H1 (cell line): ENCODE results near the gene CCDC13. TPM values are rescaled to one million over a fixed set of nuclear protein-coding genes. Genes with fewer than 3 reads are reported as not detected.

Experiments
- CTCF ChIA-PET: fragments of 300-600 bp; sonication (Branson Sonifier 250); formaldehyde crosslinking; loops from one replicate; lab custom pipeline; 2021; ENCODE audit not compliant: partially characterized antibody; lab: Charles Lee
- POLR2A ChIA-PET: fragments of 300-600 bp; sonication (Branson Sonifier 250); formaldehyde crosslinking; loops from one replicate; lab custom pipeline; 2021; ENCODE audit warnings: inconsistent platforms; ENCODE audit not compliant: partially characterized antibody; lab: Charles Lee
- DNase-seq, 2 experiments: peaks; one replicate each; pipeline versions ENCODE4 v3.0.0 to v3.0.0-alpha.2; 2010 to 2022; ENCODE audit warnings: low spot score in 2 of 2, low read depth in 1 of 2, mixed read lengths in 1 of 2
- FAIRE-seq: peaks from 2 replicates; lab custom pipeline; 2011; peaks lifted over from hg19 to GRCh38; lab: Jason Lieb, UNC
- H2AFZ ChIP-seq: 2 replicates; pipeline ENCODE4 v1.8.1; 2012; ENCODE audit warnings: low read length, inconsistent platforms
- H2AK5ac ChIP-seq: 2 replicates; pipeline ENCODE4 v1.6.1; 2013; ENCODE audit warnings: low read depth, low read length
- H2BK120ac ChIP-seq: replicated peaks from 2 replicates; pipeline ENCODE3; 2013; ENCODE audit warnings: low read depth, low read length, inconsistent platforms
- H2BK12ac ChIP-seq: 2 replicates; pipeline ENCODE4 v1.6.1; 2013; ENCODE audit warnings: low read depth, low read length
- H2BK15ac ChIP-seq: 2 replicates; pipeline ENCODE4 v1.6.1; 2013; ENCODE audit warnings: low read length
- H2BK20ac ChIP-seq: 2 replicates; pipeline ENCODE4 v1.6.1; 2013; ENCODE audit warnings: low read length
- H2BK5ac ChIP-seq: 2 replicates; pipeline ENCODE4 v1.6.1; 2013; ENCODE audit warnings: low read depth, low read length
- H3K14ac ChIP-seq: 2 replicates; pipeline ENCODE4 v1.6.1; 2013; ENCODE audit warnings: inconsistent platforms; ENCODE audit not compliant: insufficient read length
- H3K18ac ChIP-seq: 2 replicates; pipeline ENCODE4 v1.6.1; 2013; ENCODE audit warnings: low read length; ENCODE audit errors: extremely low read depth
- H3K23ac ChIP-seq: 2 replicates; pipeline ENCODE4 v1.6.1; 2013; ENCODE audit warnings: inconsistent platforms; ENCODE audit not compliant: insufficient read length
- H3K23me2 ChIP-seq: 2 replicates; pipeline ENCODE4 v1.6.1; 2013; ENCODE audit warnings: low read depth, low read length
- H3K27ac ChIP-seq: 2 replicates; pipeline ENCODE4 v1.6.1; 2011; ENCODE audit warnings: low read depth, low read length, inconsistent platforms
- H3K27me3 ChIP-seq, 4 experiments: replicated peaks in 1 of 4; 1 replicate in 1 of 4; 2 replicates in 3 of 4; pipeline versions ENCODE4 v1.6.1 to v1.8.1; 2011 to 2013; ENCODE audit warnings: low read length in 3 of 4, mild to moderate bottlenecking in 3 of 4, inconsistent platforms in 2 of 4, mixed read lengths in 2 of 4, moderate library complexity in 1 of 4; ENCODE audit not compliant: control insufficient read depth in 3 of 4, insufficient read depth in 3 of 4; ENCODE audit errors: extremely low read depth in 1 of 4
- H3K36me3 ChIP-seq, 4 experiments: 2 replicates each; pipeline versions ENCODE4 v1.6.1 to v1.8.1; 2011 to 2013; ENCODE audit warnings: mild to moderate bottlenecking in 4 of 4, low read length in 3 of 4, moderate library complexity in 2 of 4, control low read depth in 1 of 4, inconsistent platforms in 1 of 4; ENCODE audit not compliant: insufficient read depth in 4 of 4, control insufficient read depth in 2 of 4
- H3K4ac ChIP-seq: replicated peaks from 2 replicates; pipeline ENCODE3; 2013; ENCODE audit warnings: low read length, low read depth, mixed read lengths, inconsistent platforms; ENCODE audit not compliant: insufficient read length
- H3K4me1 ChIP-seq, 4 experiments: replicated peaks in 1 of 4; 1 replicate in 1 of 4; 2 replicates in 3 of 4; pipeline versions ENCODE4 v1.6.1 to v1.8.1; 2011 to 2013; ENCODE audit warnings: low read length in 3 of 4, inconsistent platforms in 2 of 4, mixed read lengths in 1 of 4; ENCODE audit not compliant: insufficient read depth in 4 of 4, control insufficient read depth in 3 of 4
- H3K4me2 ChIP-seq, 2 experiments: 2 replicates each; pipeline versions ENCODE4 v1.6.1 to v1.8.1; 2011 to 2013; ENCODE audit warnings: low read depth in 2 of 2, low read length in 2 of 2, control low read depth in 1 of 2, inconsistent platforms in 1 of 2, mild to moderate bottlenecking in 1 of 2; ENCODE audit not compliant: insufficient read depth in 1 of 2
- H3K4me3 ChIP-seq, 4 experiments: fragments of 200-600, 300-600 bp in 1 of 4; sonication (generic), shearing (Covaris generic), sonication (Bioruptor Twin) in 1 of 4; 2 replicates each; pipeline versions ENCODE4 v1.5.1 to v1.8.1; 2011 to 2016; ENCODE audit warnings: low read length in 4 of 4, low read depth in 3 of 4, control low read depth in 2 of 4, inconsistent platforms in 2 of 4, mild to moderate bottlenecking in 2 of 4, mixed read lengths in 1 of 4, moderate library complexity in 1 of 4; ENCODE audit not compliant: insufficient read depth in 2 of 4; ENCODE audit errors: extremely low read depth in 1 of 4
- H3K56ac ChIP-seq: replicated peaks from 2 replicates; pipeline ENCODE3; 2013; ENCODE audit warnings: low read depth, mild to moderate bottlenecking, mixed read lengths, low read length, inconsistent platforms; ENCODE audit not compliant: insufficient read length
- H3K79me1 ChIP-seq: 2 replicates; pipeline ENCODE4 v1.6.1; 2013; ENCODE audit warnings: low read depth, low read length, control low read depth
- H3K79me2 ChIP-seq, 2 experiments: 2 replicates each; pipeline versions ENCODE4 v1.6.1 to v1.8.1; 2012 to 2013; ENCODE audit warnings: low read length in 2 of 2, mild to moderate bottlenecking in 2 of 2, inconsistent platforms in 1 of 2; ENCODE audit not compliant: insufficient read depth in 2 of 2, control insufficient read depth in 1 of 2
- H3K9ac ChIP-seq, 4 experiments: replicated peaks in 1 of 4; 1 replicate in 1 of 4; 2 replicates in 3 of 4; pipeline versions ENCODE4 v1.6.1 to v1.8.1; 2011 to 2013; ENCODE audit warnings: low read depth in 3 of 4, low read length in 3 of 4, control low read depth in 2 of 4, mild to moderate bottlenecking in 2 of 4, moderate library complexity in 2 of 4, inconsistent platforms in 1 of 4; ENCODE audit errors: extremely low read depth in 1 of 4
- H3K9me3 ChIP-seq, 2 experiments: 2 replicates each; pipeline versions ENCODE4 v1.6.1 to v1.8.1; 2012 to 2013; ENCODE audit warnings: mild to moderate bottlenecking in 2 of 2, moderate library complexity in 2 of 2, control low read depth in 1 of 2, inconsistent platforms in 1 of 2, low read depth in 1 of 2, low read length in 1 of 2, mixed read lengths in 1 of 2; ENCODE audit not compliant: insufficient read depth in 2 of 2
- H4K20me1 ChIP-seq, 2 experiments: replicated peaks in 1 of 2; 2 replicates each; pipeline versions ENCODE3 to v1.8.1; 2011 to 2013; ENCODE audit warnings: inconsistent platforms in 2 of 2, low read length in 2 of 2, mild to moderate bottlenecking in 1 of 2; ENCODE audit not compliant: insufficient read depth in 2 of 2, control insufficient read depth in 1 of 2
- H4K5ac ChIP-seq: 2 replicates; pipeline ENCODE4 v1.6.1; 2013; ENCODE audit warnings: low read length, low read depth, mixed read lengths, inconsistent platforms; ENCODE audit not compliant: insufficient read length
- H4K8ac ChIP-seq: 2 replicates; pipeline ENCODE4 v1.8.0; 2013; ENCODE audit warnings: mild to moderate bottlenecking, moderate library complexity, low read length, inconsistent platforms; ENCODE audit not compliant: insufficient read depth; ENCODE audit errors: extremely low read depth
- H4K91ac ChIP-seq: replicated peaks from 2 replicates; pipeline ENCODE3; 2013; ENCODE audit warnings: low read length, mixed read lengths, inconsistent platforms; ENCODE audit not compliant: insufficient read length
- ASH2L ChIP-seq: fragments of 200-600, 300-600 bp; sonication (generic); IDR thresholded peaks from one replicate; pipeline ENCODE4 v1.7.1; 2017; ENCODE audit warnings: low read length
- BACH1 ChIP-seq: IDR thresholded peaks from 2 replicates; pipeline ENCODE4 v1.6.1; 2012; ENCODE audit warnings: low read length, improper control_type of control experiment
- CBX8 ChIP-seq: fragments of 300-800, 300-1000 bp; sonication (generic); IDR thresholded peaks from 2 replicates; pipeline ENCODE4 v1.7.1; 2016; ENCODE audit warnings: low read depth, low read length, borderline replicate concordance
- CREB1 ChIP-seq: IDR thresholded peaks from 2 replicates; pipeline ENCODE4 v1.6.1; 2012; ENCODE audit warnings: inconsistent platforms
- EGR1 ChIP-seq: IDR thresholded peaks from 2 replicates; pipeline ENCODE4 v1.6.1; 2011; ENCODE audit warnings: low read depth, low read length, borderline replicate concordance
- EZH2 ChIP-seq: fragments of 200-600 bp; sonication (generic); IDR thresholded peaks from 2 replicates; pipeline ENCODE4 v1.7.1; 2012; ENCODE audit warnings: low read depth, mild to moderate bottlenecking, moderate library complexity, low read length, inconsistent platforms; ENCODE audit not compliant: severe bottlenecking
- GABPA ChIP-seq: IDR thresholded peaks from 2 replicates; pipeline ENCODE4 v1.6.1; 2011; ENCODE audit warnings: mild to moderate bottlenecking, low read length, moderate library complexity, borderline replicate concordance; ENCODE audit not compliant: insufficient read depth
- NRF1 ChIP-seq: IDR thresholded peaks from 2 replicates; pipeline ENCODE4 v1.6.1; 2011; ENCODE audit warnings: mild to moderate bottlenecking, low read depth, low read length, improper control_type of control experiment
- RNF2 ChIP-seq: fragments of 200-900, 300-1000 bp; sonication (generic); IDR thresholded peaks from 2 replicates; pipeline ENCODE4 v1.7.1; 2016; ENCODE audit warnings: borderline replicate concordance, low read depth, mild to moderate bottlenecking, antibody characterized with exemption, low read length; ENCODE audit not compliant: poor library complexity, severe bottlenecking; ENCODE audit errors: missing control alignments
- SUZ12 ChIP-seq: fragments of 200-600 bp; sonication (generic); IDR thresholded peaks from 2 replicates; pipeline ENCODE4 v1.6.1; 2012; ENCODE audit warnings: mild to moderate bottlenecking, inconsistent platforms, low read length, moderate library complexity, mixed read lengths
- YY1 ChIP-seq: IDR thresholded peaks from 2 replicates; pipeline ENCODE4 v1.6.1; 2011; ENCODE audit warnings: low read depth, mild to moderate bottlenecking, low read length
- WGBS, 2 experiments: shearing (Covaris generic) in 1 of 2; methylation state at CpG; one replicate each; pipeline versions ENCODE4 v1.1.6 to v1.1.7; 2013 to 2015; ENCODE audit warnings: low lambda C conversion rate in 2 of 2, mixed read lengths in 2 of 2, inconsistent platforms in 1 of 2, low coverage in 1 of 2, missing lambda C conversion rate in 1 of 2; ENCODE audit not compliant: insufficient replicate concordance in 2 of 2, insufficient coverage in 1 of 2, insufficient read length in 1 of 2; ENCODE audit errors: extremely low coverage in 1 of 2, missing lambda C conversion rate in 1 of 2; 5-methylcytosine and 5-hydroxymethylcytosine counted together
- polyA plus RNA-seq, 7 experiments: library from polyadenylated mRNA; depleted of rRNA in 3 of 7; stranded (reverse) in 5 of 7; unstranded in 2 of 7; fragments of >200 nt in 5 of 7; fragments of 200-250 nt in 2 of 7; gene quantifications; 1 replicate in 5 of 7; 2 replicates in 1 of 7; 4 replicates in 1 of 7; pipeline versions ENCODE4 v1.2.1 to v1.2.3, GENCODE V29; 2011 to 2013; ENCODE audit warnings: missing spikeins in 2 of 7, mixed read lengths in 2 of 7
- total RNA-seq: library from RNA; stranded (reverse); fragmentation: NEBNext Ultra II Directional; extraction: Animal tissue kit (Norgen Biotek cat#: 25700); gene quantifications from 2 replicates; pipeline ENCODE4 v1.2.1, GENCODE V29; 2021
- TF ChIP-seq, protein P1 (sequence below): IDR thresholded peaks from 2 replicates; pipeline ENCODE4 v1.6.1; 2012; ENCODE audit warnings: inconsistent platforms

The CCDC13 gene
- total and polyA plus RNA-seq, 2 of the 8 experiments (the other 6 are each of a cell fraction or from before 2014, with no cell fraction given) = 0.06 TPM; not detected in 1

DNA sequence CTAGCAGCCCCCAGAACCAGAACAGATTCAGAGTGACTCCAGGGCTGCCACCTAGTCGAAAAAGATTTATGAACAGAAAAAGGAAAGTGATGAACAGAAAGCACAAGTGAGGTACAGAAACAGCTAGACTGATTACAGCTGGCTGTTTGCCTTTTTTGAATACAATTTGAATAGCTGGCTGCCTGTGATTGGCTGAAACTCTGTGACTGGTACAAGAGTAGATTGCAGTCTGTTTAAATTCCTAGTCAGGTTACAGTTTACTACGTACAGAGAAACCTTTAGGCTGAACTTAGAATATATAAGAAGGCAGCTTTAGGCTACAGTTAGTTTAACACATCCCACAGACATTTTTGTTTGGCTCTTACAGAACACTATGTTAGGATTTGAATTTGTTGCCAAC is 10.0 kb downstream of the CCDC13 start:
- Histone ChIP-seq H2BK5ac (no peak overlapping the region), H3K18ac (no peak overlapping the region), H3K4me3 (no peak overlapping the region), H3K56ac (no peak overlapping the region), H4K5ac (no peak overlapping the region), H3K27me3 (no peaks in the 10 kb centered on the region), H4K8ac (no peak overlapping the region), H2AK5ac (no peak overlapping the region), H3K36me3 (no peaks in the 10 kb centered on the region), H3K14ac (no peak overlapping the region), H3K23me2 (no peaks in the 10 kb centered on the region), H3K4ac (no peak overlapping the region), H3K23ac (no peak overlapping the region), H3K4me2 (no peak overlapping the region), H3K27ac (no peak overlapping the region), H3K9me3 (no peaks in the 10 kb centered on the region), H4K91ac (no peak overlapping the region), H2BK120ac (no peak overlapping the region), H3K79me2 (no peaks in the 10 kb centered on the region), H3K79me1 (no peaks in the 10 kb centered on the region), H2BK15ac (no peak overlapping the region), H4K20me1 (no peaks in the 10 kb centered on the region), H2BK20ac (no peak overlapping the region), H2BK12ac (no peak overlapping the region), H3K4me1 (peaks cover 1 to 12% (median 3%) of the 10 kb centered on the region in 4 experiments; a peak in 4 of 7 replicates), H3K9ac (no peak overlapping the region), H2AFZ (no peak overlapping the region)
- WGBS, 2 experiments = 88% methylated on average over 2 of the region's 2 CpGs; no CpG with 5 or more reads in 1 of the 2 experiments
- FAIRE-seq (no peak), DNase-seq (no peak)
- ChIA-PET POLR2A (no interaction called here), CTCF (interaction anchor here (0.8 to 4.0 kb wide), 3 partner anchors 10 to 18 kb away, joined by 3 to 24 read pairs (median 10); no protein-coding TSS in a partner anchor)
- TF ChIP-seq ASH2L (no peak), BACH1 (no peak), RNF2 (no peak), GABPA (no peak), YY1 (no peak), CBX8 (no peak), EGR1 (no peak), CREB1 (no peak), EZH2 (no peak), SUZ12 (no peak), NRF1 (no peak)
- TF ChIP-seq, protein P1, sequence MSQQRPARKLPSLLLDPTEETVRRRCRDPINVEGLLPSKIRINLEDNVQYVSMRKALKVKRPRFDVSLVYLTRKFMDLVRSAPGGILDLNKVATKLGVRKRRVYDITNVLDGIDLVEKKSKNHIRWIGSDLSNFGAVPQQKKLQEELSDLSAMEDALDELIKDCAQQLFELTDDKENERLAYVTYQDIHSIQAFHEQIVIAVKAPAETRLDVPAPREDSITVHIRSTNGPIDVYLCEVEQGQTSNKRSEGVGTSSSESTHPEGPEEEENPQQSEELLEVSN = no peak
